Measurements from ENCODE around the gene COL18A1.
"Not testable (repeated sequence)": the region's sequence is repeated elsewhere in the genome, so short reads cannot be mapped to it uniquely, and the experiment has no call there.

Gene COL18A1

GRCh38 chr21:45523411-45524101 is 118.6 kb downstream of the COL18A1 start:
- Histone ChIP-seq H3K9me3 (ENCODE audit: insufficient read depth, low read depth, low read length) (peaks cover 36% of the 10 kb centered on the region), H3K36me3 (ENCODE audit: insufficient read depth, low read length) (peaks cover 56% of the 10 kb centered on the region), H3K4me3 (ENCODE audit: low read length) (no peak overlapping the region), H3K9ac (ENCODE audit: low read depth, low read length) (no peak overlapping the region), H3K27ac (ENCODE audit: low read depth, low read length) (no peak overlapping the region), H3K27me3 (ENCODE audit: insufficient read depth, low read length) (no peaks in the 10 kb centered on the region), H3K4me1 (ENCODE audit: insufficient read depth, low read length) (no peaks in the 10 kb centered on the region)
- 95% methylated on average over 16 of the region's 16 CpGs for WGBS

GRCh38 chr21:45524756-45525152 is 119.8 kb downstream of the COL18A1 start:
- H3K9me3 ChIP-seq (ENCODE audit: insufficient read depth, low read depth, low read length), result peaks cover 24% of the 10 kb centered on the region
- H3K4me3 ChIP-seq (ENCODE audit: low read length), result no peak overlapping the region
- H3K4me1 ChIP-seq (ENCODE audit: insufficient read depth, low read length), result no peaks in the 10 kb centered on the region
- H3K36me3 ChIP-seq (ENCODE audit: insufficient read depth, low read length), result peaks cover 54% of the 10 kb centered on the region
- no peak overlapping the region for H3K9ac ChIP-seq (ENCODE audit: low read depth, low read length)
- 97% methylated on average over 11 of the region's 11 CpGs for WGBS
- no peaks in the 10 kb centered on the region for H3K27me3 ChIP-seq (ENCODE audit: insufficient read depth, low read length)
- H3K27ac ChIP-seq (ENCODE audit: low read depth, low read length), result no peak overlapping the region

GRCh38 chr21:45525153-45525909 is 120.4 kb downstream of the COL18A1 start:
- H3K4me1 ChIP-seq (ENCODE audit: insufficient read depth, low read length), result no peaks in the 10 kb centered on the region
- 93% methylated on average over 29 of the region's 29 CpGs for WGBS
- H3K9ac ChIP-seq (ENCODE audit: low read depth, low read length), result no peak overlapping the region
- no peaks in the 10 kb centered on the region for H3K27me3 ChIP-seq (ENCODE audit: insufficient read depth, low read length)
- peaks cover 18% of the 10 kb centered on the region for H3K9me3 ChIP-seq (ENCODE audit: insufficient read depth, low read depth, low read length)
- H3K27ac ChIP-seq (ENCODE audit: low read depth, low read length), result no peak overlapping the region
- H3K4me3 ChIP-seq (ENCODE audit: low read length), result no peak overlapping the region
- peaks cover 54% of the 10 kb centered on the region for H3K36me3 ChIP-seq (ENCODE audit: insufficient read depth, low read length)

GRCh38 chr21:45525910-45526306 is 120.9 kb downstream of the COL18A1 start:
- Histone ChIP-seq H3K9me3 (ENCODE audit: insufficient read depth, low read depth, low read length) (peaks cover 13% of the 10 kb centered on the region), H3K36me3 (ENCODE audit: insufficient read depth, low read length) (peaks cover 54% of the 10 kb centered on the region), H3K4me1 (ENCODE audit: insufficient read depth, low read length) (no peaks in the 10 kb centered on the region), H3K27me3 (ENCODE audit: insufficient read depth, low read length) (no peaks in the 10 kb centered on the region), H3K9ac (ENCODE audit: low read depth, low read length) (no peak overlapping the region), H3K4me3 (ENCODE audit: low read length) (no peak overlapping the region), H3K27ac (ENCODE audit: low read depth, low read length) (no peak overlapping the region)
- WGBS, result 94% methylated on average over 11 of the region's 11 CpGs

- H3K9me3 ChIP-seq (ENCODE audit: insufficient read depth, low read depth, low read length); H3K27me3 ChIP-seq (ENCODE audit: insufficient read depth, low read length); H3K9ac ChIP-seq (ENCODE audit: low read depth, low read length); H3K4me1 ChIP-seq (ENCODE audit: insufficient read depth, low read length); H3K4me3 ChIP-seq (ENCODE audit: low read length); H3K27ac ChIP-seq (ENCODE audit: low read depth, low read length): not testable (repeated sequence)
- peaks cover 48% of the 10 kb centered on the region for H3K36me3 ChIP-seq (ENCODE audit: insufficient read depth, low read length)
- 90% methylated on average over 19 of the region's 19 CpGs for WGBS
These were observed 122.4 kb downstream of the COL18A1 start for GRCh38 chr21:45527151-45527999.

GRCh38 chr21:45528028-45528705 is 123.2 kb downstream of the COL18A1 start:
- Histone ChIP-seq H3K9me3 (ENCODE audit: insufficient read depth, low read depth, low read length) (no peaks in the 10 kb centered on the region), H3K27ac (ENCODE audit: low read depth, low read length) (no peak overlapping the region), H3K4me3 (ENCODE audit: low read length) (no peak overlapping the region), H3K4me1 (ENCODE audit: insufficient read depth, low read length) (no peaks in the 10 kb centered on the region), H3K36me3 (ENCODE audit: insufficient read depth, low read length) (peaks cover 42% of the 10 kb centered on the region), H3K27me3 (ENCODE audit: insufficient read depth, low read length) (no peaks in the 10 kb centered on the region), H3K9ac (ENCODE audit: low read depth, low read length) (no peak overlapping the region)
- WGBS, result 92% methylated on average over 18 of the region's 18 CpGs

GRCh38 chr21:45528981-45529784 is 124.2 kb downstream of the COL18A1 start:
- H3K27ac ChIP-seq (ENCODE audit: low read depth, low read length), result no peak overlapping the region
- no peaks in the 10 kb centered on the region for H3K27me3 ChIP-seq (ENCODE audit: insufficient read depth, low read length)
- no peaks in the 10 kb centered on the region for H3K9me3 ChIP-seq (ENCODE audit: insufficient read depth, low read depth, low read length)
- WGBS, result 90% methylated on average over 20 of the region's 20 CpGs
- H3K4me3 ChIP-seq (ENCODE audit: low read length), result no peak overlapping the region
- no peak overlapping the region for H3K9ac ChIP-seq (ENCODE audit: low read depth, low read length)
- no peaks in the 10 kb centered on the region for H3K4me1 ChIP-seq (ENCODE audit: insufficient read depth, low read length)
- H3K36me3 ChIP-seq (ENCODE audit: insufficient read depth, low read length), result peaks cover 47% of the 10 kb centered on the region

- 93% methylated on average over 11 of the region's 11 CpGs for WGBS
- Histone ChIP-seq H3K9me3 (ENCODE audit: insufficient read depth, low read depth, low read length) (no peaks in the 10 kb centered on the region), H3K27me3 (ENCODE audit: insufficient read depth, low read length) (no peaks in the 10 kb centered on the region), H3K36me3 (ENCODE audit: insufficient read depth, low read length) (peaks cover 47% of the 10 kb centered on the region), H3K4me1 (ENCODE audit: insufficient read depth, low read length) (no peaks in the 10 kb centered on the region), H3K9ac (ENCODE audit: low read depth, low read length) (no peak overlapping the region), H3K27ac (ENCODE audit: low read depth, low read length) (no peak overlapping the region), H3K4me3 (ENCODE audit: low read length) (no peak overlapping the region)
These were observed 124.9 kb downstream of the COL18A1 start for GRCh38 chr21:45529785-45530422.

- WGBS, result 95% methylated on average over 50 of the region's 50 CpGs
- Histone ChIP-seq H3K36me3 (ENCODE audit: insufficient read depth, low read length) (peaks cover 44% of the 10 kb centered on the region), H3K4me1 (ENCODE audit: insufficient read depth, low read length) (no peaks in the 10 kb centered on the region), H3K9me3 (ENCODE audit: insufficient read depth, low read depth, low read length) (no peaks in the 10 kb centered on the region), H3K4me3 (ENCODE audit: low read length) (no peak overlapping the region), H3K27me3 (ENCODE audit: insufficient read depth, low read length) (no peaks in the 10 kb centered on the region), H3K27ac (ENCODE audit: low read depth, low read length) (no peak overlapping the region), H3K9ac (ENCODE audit: low read depth, low read length) (no peak overlapping the region)
These were observed 125.6 kb downstream of the COL18A1 start for GRCh38 chr21:45530423-45531113.

GRCh38 chr21:45531114-45531392 is 126.1 kb downstream of the COL18A1 start:
- not testable (repeated sequence) for H3K9ac ChIP-seq (ENCODE audit: low read depth, low read length); H3K27me3 ChIP-seq (ENCODE audit: insufficient read depth, low read length); H3K4me3 ChIP-seq (ENCODE audit: low read length); H3K4me1 ChIP-seq (ENCODE audit: insufficient read depth, low read length); H3K9me3 ChIP-seq (ENCODE audit: insufficient read depth, low read depth, low read length); H3K27ac ChIP-seq (ENCODE audit: low read depth, low read length)
- peaks cover 47% of the 10 kb centered on the region for H3K36me3 ChIP-seq (ENCODE audit: insufficient read depth, low read length)
- 97% methylated on average over 16 of the region's 17 CpGs for WGBS
